ENCODE measurements around the gene PARVG. TPM values are rescaled to one million over a fixed set of nuclear protein-coding genes. Genes with fewer than 3 reads are reported as not detected.
A peak's percentile ranks its signal among the peaks of the same experiment; 100 is the strongest.

Gene PARVG
- total and polyA plus RNA-seq, 10 of the 15 experiments (the other 5 are each of a cell fraction or from before 2014, with no cell fraction given), result 6.3 to 123 (median 71.9) TPM

DNA sequence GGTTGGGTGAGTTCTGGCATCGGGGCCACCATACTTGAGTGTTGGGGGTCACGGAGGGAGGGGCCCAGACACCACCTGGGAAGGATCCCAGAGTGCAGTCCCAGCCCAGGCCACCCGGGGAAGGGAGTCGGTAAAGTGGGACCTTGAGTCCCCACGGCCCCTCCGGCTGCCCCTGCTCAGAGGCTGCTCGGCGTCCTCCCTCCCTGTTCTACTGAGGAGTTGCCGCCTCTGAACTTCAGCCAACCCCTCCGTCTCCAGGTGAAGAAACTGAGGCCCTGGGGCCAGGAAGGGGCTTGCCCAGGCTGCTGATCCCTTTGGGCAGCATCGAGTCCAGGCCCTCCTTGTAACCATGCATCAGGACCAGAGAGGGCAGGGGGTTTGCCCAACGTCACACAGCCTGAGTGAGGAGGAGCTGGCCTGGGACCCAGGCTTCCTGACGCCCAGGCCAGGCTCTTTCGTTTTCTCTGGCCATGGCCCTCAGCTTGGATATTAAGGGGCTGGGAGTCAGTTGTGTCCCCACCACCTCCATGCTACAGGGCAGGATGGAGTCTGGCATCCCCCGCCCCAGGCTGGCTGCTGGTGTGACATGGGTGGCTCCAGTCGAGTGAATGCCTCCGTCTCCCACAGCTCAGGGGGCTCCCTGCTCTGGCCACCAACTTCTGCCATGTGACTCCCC is 1.3 kb downstream of the PARVG start:
- peak overlapping the region; percentile 91 for H3K27ac ChIP-seq (ENCODE audit: control insufficient read depth, insufficient read depth)
- BruUV-seq (replicated peaks), result no TSS peak
- 2% methylated on average over 17 of the region's 17 CpGs for WGBS (ENCODE audit: insufficient coverage, insufficient replicate concordance, low lambda C conversion rate, missing lambda C conversion rate)
- CTCF ChIA-PET, result interaction anchor here (1.4 to 2.9 kb wide), 3 partner anchors 96 to 299 kb away, joined by 3 to 17 read pairs (median 6); no protein-coding TSS in a partner anchor
- H4K20me1 ChIP-seq (ENCODE audit: control insufficient read depth, insufficient read depth), result no peaks in the 10 kb centered on the region
- peaks cover 11% of the 10 kb centered on the region for H3K79me2 ChIP-seq (ENCODE audit: control insufficient read depth, insufficient read depth, low read length)
- no peaks in the 10 kb centered on the region for H3K27me3 ChIP-seq (replicated peaks in 1 of 2; ENCODE audit: control insufficient read depth in 2 of 2, insufficient read depth in 2 of 2, low read length in 1 of 2)
- peak overlapping the region; percentile 71 for H2AFZ ChIP-seq (ENCODE audit: control insufficient read depth, low read depth, low read length)
- H3K9me3 ChIP-seq (replicated peaks; ENCODE audit: control insufficient read depth, insufficient read depth, low read length), result no peaks in the 10 kb centered on the region
- in situ Hi-C loops (cut with MboI), result no loop called here
- peaks cover 0 to 2% of the 10 kb centered on the region in 2 experiments; a peak in 1 of 4 replicates for H3K36me3 ChIP-seq (ENCODE audit: control insufficient read depth in 2 of 2, insufficient read depth in 2 of 2, low read length in 1 of 2)
- H3K4me1 ChIP-seq (ENCODE audit: control insufficient read depth, insufficient read depth, low read length), result peaks cover 13% of the 10 kb centered on the region
- peak overlapping the region; percentile 79 for H3K4me2 ChIP-seq (ENCODE audit: control insufficient read depth, insufficient read depth)
- ATAC-seq (peak; percentile 52), DNase-seq (ENCODE audit: low read depth, low spot score) (no peak), FAIRE-seq (no peak)
- RAD21 ChIA-PET (ENCODE audit: unreplicated experiment), result interaction anchor here (0.7 to 3.1 kb wide), 8 partner anchors 9 to 188 kb away, joined by 3 to 14 read pairs (median 6); no protein-coding TSS in a partner anchor
- POLR2A ChIA-PET, result interaction anchor here (0.8 to 2.4 kb wide), 4 partner anchors 10 to 157 kb away, joined by 3 to 7 read pairs (median 5); no protein-coding TSS in a partner anchor
- peak overlapping the region; percentile 93 for H3K9ac ChIP-seq (ENCODE audit: control insufficient read depth, insufficient read depth, low read length)
- SMC1A ChIA-PET (ENCODE audit: uncharacterized antibody, unreplicated experiment), result interaction anchor here (1.8 to 3.3 kb wide), 2 partner anchors 9 to 188 kb away, joined by 7 to 20 read pairs; no protein-coding TSS in a partner anchor
- peak overlapping the region; percentile 79 for H3K4me3 ChIP-seq
- intact Hi-C loops (cut with micrococcal nuclease; ENCODE audit: unreplicated experiment), result no loop called here
- TF ChIP-seq ATF7 (IDR thresholded peaks at IDR 0.05; ENCODE audit: low read depth) (no peak), CEBPB (IDR thresholded peaks at IDR 0.05; ENCODE audit: borderline replicate concordance in 1 of 2, low read depth in 2 of 2, low read length in 2 of 2) (no peak), MEF2B (IDR thresholded peaks at IDR 0.05; ENCODE audit: partially characterized antibody, poor library complexity, severe bottlenecking) (no peak), KAT2A (conservative IDR thresholded peaks at IDR 0.05; ENCODE audit: control insufficient read depth, low read depth, low read length) (no peak), EP300 (IDR thresholded peaks at IDR 0.05; ENCODE audit: borderline replicate concordance in 1 of 2, control insufficient read depth in 1 of 2, low read depth in 2 of 2, low read length in 2 of 2) (no peak), BRCA1 (IDR thresholded peaks at IDR 0.05; ENCODE audit: low read depth, low read length) (no peak), IKZF1 (conservative IDR thresholded peaks at IDR 0.05) (0 out of 2 replicates have a peak, but pooled peaks have one; percentile 30), KDM1A (IDR thresholded peaks at IDR 0.05; ENCODE audit: borderline replicate concordance) (no peak), DPF2 (IDR thresholded peaks at IDR 0.05) (peak; percentile 29; the same call in 1 of the 2 replicates), ZNF217 (IDR thresholded peaks at IDR 0.05) (peak; percentile 77; the same call in 1 of the 2 replicates), RELA (IDR thresholded peaks at IDR 0.05; ENCODE audit: borderline replicate concordance, partially characterized antibody) (peak; percentile 17), FOXM1 (IDR thresholded peaks at IDR 0.05; ENCODE audit: low read depth, low read length) (no peak), TCF12 (IDR thresholded peaks at IDR 0.05; ENCODE audit: low read depth, low read length) (no peak), HDAC6 (IDR thresholded peaks at IDR 0.05; ENCODE audit: unreplicated experiment) (no peak), MEF2A (IDR thresholded peaks at IDR 0.05; ENCODE audit: insufficient read depth, low read depth, low read length) (no peak), ZNF24 (IDR thresholded peaks at IDR 0.05) (no peak), RUNX3 (IDR thresholded peaks at IDR 0.05; ENCODE audit: low read length) (no peak), CHD4 (IDR thresholded peaks at IDR 0.05) (no peak), SMARCA5 (IDR thresholded peaks at IDR 0.05) (peak; percentile 98), LARP7 (IDR thresholded peaks at IDR 0.05) (0 out of 2 replicates have a peak, but pooled peaks have one; percentile 24), MYB (IDR thresholded peaks at IDR 0.05; ENCODE audit: borderline replicate concordance, low read depth, low read length) (no peak)
- TF ChIP-seq, protein P1, sequence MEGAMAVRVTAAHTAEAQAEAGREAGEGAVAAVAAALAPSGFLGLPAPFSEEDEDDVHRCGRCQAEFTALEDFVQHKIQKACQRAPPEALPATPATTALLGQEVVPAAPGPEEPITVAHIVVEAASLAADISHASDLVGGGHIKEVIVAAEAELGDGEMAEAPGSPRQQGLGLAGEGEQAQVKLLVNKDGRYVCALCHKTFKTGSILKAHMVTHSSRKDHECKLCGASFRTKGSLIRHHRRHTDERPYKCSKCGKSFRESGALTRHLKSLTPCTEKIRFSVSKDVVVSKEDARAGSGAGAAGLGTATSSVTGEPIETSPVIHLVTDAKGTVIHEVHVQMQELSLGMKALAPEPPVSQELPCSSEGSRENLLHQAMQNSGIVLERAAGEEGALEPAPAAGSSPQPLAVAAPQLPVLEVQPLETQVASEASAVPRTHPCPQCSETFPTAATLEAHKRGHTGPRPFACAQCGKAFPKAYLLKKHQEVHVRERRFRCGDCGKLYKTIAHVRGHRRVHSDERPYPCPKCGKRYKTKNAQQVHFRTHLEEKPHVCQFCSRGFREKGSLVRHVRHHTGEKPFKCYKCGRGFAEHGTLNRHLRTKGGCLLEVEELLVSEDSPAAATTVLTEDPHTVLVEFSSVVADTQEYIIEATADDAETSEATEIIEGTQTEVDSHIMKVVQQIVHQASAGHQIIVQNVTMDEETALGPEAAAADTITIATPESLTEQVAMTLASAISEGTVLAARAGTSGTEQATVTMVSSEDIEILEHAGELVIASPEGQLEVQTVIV (IDR thresholded peaks at IDR 0.05; ENCODE audit: borderline replicate concordance, partially characterized antibody), result no peak
- TF ChIP-seq, protein P2, sequence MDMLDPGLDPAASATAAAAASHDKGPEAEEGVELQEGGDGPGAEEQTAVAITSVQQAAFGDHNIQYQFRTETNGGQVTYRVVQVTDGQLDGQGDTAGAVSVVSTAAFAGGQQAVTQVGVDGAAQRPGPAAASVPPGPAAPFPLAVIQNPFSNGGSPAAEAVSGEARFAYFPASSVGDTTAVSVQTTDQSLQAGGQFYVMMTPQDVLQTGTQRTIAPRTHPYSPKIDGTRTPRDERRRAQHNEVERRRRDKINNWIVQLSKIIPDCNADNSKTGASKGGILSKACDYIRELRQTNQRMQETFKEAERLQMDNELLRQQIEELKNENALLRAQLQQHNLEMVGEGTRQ (IDR thresholded peaks at IDR 0.05; ENCODE audit: borderline replicate concordance, low read depth, low read length), result no peak

Data from GM12878 (cell line).